ENCODE data around the gene NCBP2L. TPM values are rescaled to one million over a fixed set of nuclear protein-coding genes. Genes with fewer than 3 reads are reported as not detected.

NCBP2L gene
- total RNA-seq (2014; rRNA removed; shearing (Covaris generic)): not detected in 2 replicates

DNA sequence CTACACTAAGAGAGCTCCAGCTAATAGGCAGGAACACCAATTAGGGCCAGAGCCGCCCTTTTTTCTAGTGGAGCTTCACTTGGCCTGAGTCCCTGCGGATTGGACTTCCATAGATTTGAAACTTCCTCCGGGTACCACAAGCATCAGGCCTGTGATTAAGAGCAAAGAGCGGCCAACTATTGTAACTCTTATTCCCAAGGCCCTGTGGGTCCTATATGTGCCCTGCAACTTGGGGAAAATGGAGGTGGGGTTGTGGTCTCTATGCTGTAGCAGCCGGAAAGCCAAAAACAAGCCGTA lies at the start of gene NCBP2L:
Gene NCBP2L, plus strand, starts transcription at position 198 of the 297 bp plus-strand sequence. CDS start 16,488 bp downstream, outside the sequence.
- no peak for DNase-seq (ENCODE audit: low read depth)

DNA sequence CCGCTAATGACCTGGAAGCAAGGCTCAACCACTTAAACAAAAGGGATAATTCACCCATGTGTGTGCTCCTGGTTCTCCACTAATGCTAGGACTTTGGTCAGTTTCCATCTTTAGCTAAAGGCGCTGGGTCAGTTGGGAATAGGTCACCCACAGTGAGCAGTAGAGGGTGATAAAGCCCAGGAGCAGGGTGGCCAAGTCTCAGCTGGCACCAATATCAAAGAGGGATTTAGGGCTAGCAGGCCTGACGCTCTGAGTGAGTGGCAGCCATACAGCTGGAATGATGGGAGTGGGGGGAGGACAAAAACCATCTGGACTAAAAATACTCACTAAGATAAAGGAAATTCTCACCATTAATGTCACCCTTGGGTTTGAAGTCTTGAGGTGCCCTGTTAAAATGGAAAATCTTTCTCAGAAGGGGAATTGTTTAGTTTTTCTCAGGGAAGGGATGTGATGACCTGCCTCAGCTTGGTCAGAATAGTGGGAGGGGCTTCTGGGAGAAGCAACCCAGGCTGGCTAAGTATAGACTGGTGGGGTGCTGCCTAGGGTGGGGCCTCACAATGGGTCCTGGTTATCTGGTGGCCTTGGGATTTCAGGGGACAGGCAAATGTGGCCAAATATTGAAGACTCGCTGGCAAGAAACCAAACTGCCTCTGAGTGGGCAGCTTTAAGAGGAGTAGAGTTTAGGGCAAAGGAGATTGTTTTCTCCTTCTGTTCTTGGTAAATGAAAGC lies 49.0 kb upstream of the NCBP2L start:
- no peak for DNase-seq (ENCODE audit: low read depth)

DNA sequence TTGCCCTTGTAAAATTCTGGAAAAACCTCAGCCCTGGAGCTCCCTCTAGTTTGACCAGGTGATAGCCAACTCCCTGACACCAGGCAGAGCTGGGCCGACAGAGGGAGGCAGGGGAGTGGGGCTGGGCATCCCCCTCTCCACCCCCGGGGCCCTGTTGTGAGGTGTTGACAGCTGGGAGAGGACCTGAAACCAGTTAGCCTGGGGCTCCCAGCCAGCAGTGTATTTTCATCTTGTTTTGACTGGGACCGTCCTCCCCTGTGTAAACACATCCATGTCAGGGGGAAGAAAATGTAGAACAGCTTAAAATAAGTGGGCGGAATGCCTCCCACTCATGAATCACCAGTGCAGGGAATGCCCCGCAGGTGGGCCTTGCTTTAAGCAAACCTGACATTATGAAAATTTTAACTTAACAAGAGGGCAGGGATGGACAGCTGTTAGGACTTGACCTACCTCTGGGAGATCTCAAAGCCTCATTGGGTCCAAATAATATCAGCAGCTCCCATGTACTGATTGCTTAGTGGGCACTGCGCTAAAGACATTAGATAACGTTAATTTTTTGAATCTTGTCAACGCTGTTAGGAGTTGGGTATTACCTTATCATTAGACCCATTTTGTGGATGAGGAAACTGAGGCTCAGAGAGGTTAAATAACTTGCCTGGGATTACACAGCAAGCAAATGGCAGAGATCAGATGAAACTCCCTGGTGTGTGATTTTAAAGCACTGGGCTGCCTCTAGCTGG lies 47.8 kb upstream of the NCBP2L start:
- DNase-seq (ENCODE audit: low read depth): no peak

DNA sequence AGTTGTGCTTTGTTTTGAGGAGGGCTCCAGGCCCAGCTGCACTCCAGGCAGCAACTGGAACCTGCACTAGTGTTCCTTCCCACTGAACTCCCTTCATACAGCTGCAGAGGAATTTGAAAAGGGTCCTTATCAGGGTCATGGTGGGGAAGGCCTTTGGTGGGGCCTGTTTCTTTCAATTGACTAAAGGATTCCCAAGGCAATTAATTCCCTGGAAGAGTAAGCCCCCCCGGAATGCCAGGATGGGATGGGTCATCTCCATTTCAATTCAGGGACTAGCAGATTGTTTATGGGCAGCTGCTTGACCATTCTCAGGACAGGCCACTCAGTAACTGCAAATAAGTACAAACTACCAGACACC lies 47.3 kb upstream of the NCBP2L start:
- DNase-seq (ENCODE audit: low read depth): no peak

DNA sequence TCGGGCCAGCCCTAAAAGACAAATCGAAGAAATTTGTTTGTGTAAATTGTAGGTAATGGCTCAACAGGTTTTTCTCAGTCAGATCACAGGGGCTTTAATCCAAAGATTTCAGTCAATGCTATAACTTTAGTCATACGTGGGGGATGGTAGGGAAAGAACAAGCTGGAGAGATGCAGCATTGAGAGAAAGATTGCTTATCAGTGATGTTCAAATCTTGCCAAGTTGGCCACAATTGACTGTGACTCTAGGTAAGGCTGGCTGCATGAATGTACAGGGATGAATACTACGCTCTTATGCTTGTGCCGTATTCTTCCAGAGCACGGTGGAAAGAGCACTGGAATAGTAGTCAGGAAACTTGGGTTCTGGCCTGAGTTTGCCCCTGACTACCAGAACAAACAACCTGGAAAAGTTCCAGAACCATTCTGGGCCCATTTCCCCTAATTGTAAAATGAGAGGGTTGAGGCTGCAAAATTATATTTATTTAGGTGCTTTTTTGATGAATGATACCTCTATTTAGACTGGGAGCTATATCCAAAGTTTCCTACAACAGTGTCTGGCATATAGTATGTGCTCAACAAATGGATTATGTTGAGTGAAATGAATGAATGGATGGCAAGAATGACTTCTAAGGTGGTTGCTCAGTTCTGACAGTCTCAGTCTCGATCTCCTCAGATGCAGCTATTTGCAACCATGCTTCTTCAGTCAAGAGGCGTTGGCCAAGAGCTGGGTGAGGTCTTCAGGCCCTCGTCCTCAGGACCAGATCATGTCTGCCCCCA lies 46.4 kb upstream of the NCBP2L start:
- no peak for DNase-seq (ENCODE audit: low read depth)

DNA sequence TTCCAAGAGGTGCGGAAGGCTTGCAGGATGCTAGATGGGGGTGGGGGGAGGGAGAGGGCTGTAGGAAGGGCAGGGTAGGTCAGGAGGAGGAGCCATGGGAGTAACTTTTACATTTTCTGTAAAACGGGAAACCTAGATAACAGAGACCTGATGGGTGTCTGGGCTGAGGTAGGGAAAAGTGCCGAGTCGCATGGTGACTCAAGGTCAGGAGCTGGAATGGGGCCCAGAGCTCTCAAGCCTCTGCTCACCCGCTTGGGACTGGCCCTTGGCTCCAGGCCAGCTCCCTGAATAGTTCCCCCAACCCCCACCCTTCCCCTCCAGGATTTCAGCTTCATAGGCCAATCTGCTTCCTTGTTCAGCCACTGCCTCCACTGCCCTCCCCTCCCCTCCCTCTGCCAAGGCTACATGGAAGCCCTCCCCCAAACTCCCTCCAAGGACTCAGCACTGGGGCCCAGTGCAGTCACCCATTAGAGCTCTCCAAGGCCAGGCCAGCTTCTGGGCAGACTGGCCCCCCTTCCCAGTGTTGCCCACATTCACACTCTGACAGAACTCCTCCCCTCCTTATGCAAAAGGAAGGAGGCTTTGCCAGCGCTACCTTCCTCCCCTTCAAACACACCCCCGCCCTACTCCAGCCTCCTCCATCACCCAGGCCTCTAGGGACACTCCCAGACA lies 45.6 kb upstream of the NCBP2L start:
- DNase-seq (ENCODE audit: low read depth): peak; percentile 75

DNA sequence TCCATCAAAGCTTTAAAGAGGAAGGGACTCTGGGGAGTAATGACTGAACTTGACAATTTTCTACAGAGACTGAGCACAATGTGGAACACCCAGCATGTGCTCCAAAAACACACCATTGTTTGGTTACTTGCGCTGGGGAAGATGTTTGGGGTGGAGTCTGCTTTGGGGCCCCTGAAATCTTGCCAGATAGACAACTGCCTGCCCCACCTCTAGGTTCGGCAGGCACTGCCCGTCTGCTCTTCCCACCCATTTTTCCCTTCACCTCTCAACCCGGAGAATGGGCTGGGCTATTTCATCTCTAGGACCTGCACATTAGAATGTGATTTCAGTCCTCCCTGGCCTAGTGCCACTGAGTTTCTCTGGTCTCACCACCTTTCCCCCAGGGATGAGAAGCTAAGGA lies 43.8 kb upstream of the NCBP2L start:
- no peak for DNase-seq (ENCODE audit: low read depth)

DNA sequence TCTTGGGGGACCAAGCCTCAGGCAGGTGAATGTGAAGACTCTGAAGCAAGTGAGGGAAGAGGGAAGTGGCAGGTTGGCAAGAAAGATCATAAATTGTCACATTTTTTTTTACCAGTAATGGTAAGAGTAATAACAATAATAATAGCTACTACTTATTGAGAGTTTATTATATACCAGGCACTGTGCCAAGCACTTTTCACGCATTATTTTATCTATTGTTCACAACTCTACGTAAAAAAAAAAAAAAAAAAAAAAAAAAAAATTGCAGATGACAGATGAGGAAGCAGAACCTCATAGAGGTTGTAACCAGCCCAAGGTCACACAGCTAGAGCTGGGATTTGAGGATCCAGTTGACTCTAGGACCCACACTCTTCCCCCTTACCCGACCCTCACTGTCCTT lies 42.9 kb upstream of the NCBP2L start:
- DNase-seq (ENCODE audit: low read depth): no peak

DNA sequence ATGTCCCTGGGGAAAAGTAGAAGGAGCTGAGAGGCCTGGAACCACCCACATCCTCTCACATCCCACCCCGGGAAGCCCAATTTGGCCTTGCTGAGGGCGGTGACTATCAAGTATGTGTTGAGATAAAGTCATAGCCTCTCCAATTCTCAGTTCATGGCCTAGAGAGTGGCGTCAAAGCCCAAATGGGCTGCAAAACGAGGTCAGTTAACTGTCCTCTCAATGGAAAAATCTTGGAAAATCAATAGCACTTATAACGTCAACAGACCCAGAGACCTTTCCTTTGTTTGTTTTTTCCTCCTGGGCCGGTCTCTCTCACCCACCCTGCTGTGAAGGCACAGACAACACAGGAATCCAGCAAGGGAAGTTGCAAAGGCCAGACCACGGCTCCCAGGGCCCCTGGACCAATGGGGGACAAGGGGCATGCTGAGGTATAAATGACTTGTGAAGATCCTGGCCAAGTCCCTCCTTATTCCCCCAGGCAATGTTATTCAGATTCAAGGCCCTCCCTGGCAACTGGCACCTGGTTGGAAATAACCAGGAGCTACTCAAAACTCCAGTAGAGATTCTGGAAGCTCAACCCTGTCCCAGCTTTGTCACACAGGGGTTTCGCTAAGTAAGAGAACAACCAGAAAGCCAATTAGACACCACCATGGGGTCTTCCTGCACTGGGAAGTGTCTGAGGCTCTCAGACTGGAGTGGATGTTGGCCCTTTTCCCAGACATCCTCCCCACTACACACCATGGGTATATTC lies 40.6 kb upstream of the NCBP2L start:
- peak; percentile 12 for DNase-seq (ENCODE audit: low read depth)

DNA sequence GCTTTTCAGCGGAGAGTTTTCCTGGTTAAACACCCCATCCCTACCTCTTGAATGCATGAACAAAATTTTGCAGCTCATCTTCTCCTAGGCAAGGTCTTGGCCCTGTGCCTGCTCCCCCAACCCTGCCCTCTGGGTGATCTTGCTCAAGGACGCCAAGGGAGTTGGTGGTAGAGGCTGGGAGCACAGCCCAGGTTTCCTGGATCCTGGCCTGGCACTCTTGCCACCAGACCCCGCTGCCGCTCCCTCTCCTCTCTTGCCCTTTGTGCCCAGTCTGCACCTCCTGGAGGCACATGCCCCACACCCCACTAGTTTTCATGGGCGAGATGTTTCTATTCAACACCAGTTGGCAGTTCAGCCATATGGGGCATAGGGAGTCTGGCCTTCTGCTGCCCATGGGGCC lies 39.3 kb upstream of the NCBP2L start:
- no peak for DNase-seq (ENCODE audit: low read depth)

DNA sequence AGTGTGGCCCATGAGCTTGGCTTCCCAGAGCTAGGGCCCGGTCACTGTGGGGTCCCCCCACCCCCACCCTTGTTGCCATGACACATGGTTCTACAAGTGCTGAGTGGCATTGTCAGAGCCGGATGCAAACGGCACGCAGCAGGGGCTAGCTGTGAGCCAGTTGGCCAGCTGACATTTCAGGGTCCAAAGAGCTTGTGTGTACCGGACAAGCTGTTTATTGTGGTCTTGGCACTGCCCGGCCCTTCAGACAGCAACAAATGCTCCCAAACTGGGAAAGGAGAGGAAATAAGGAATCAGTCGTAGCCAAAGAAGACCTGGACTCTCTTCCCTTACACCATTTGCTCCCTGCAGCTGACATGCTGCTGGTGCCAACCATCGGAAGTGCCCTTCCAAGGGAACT lies 38.8 kb upstream of the NCBP2L start:
- no peak for DNase-seq (ENCODE audit: low read depth)

DNA sequence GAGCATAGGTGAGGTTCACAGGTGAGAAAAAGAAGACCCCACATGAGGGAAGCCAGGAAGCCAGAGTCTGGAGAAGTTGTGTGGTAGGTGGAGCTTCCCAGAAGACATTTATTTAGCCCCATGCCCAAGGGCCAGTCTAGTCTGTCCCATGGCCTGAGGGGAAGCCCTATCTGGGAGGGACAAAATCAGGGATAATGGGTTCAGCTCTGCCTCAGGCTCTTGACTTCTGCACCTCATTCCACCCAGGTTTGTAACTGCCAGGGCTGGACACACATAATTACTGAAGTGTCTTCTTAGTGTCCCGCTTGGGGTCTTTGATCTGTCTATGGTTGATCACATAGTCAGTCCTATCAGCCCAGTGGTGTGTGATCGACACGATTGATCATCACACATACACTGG lies 38.0 kb upstream of the NCBP2L start:
- DNase-seq (ENCODE audit: low read depth): no peak

DNA sequence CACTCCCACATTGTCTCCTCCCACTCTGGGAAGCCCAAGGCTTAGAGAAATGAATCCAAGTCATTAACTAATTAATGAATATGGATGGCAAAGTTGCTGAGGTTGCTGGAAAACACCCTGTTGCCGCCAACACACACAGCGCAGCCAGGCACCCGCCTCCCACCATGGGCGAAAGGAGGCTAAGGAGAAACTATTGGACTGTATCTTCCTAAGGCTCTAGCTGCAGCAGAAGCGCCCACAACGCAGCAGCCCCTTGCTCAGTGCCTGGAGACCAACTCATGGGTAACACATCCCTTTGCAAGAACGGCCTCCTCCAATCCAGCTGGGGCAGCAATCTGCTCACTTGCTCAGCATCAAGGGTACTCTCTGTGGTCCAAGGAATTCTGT lies 36.1 kb upstream of the NCBP2L start:
- no peak for DNase-seq (ENCODE audit: low read depth)

DNA sequence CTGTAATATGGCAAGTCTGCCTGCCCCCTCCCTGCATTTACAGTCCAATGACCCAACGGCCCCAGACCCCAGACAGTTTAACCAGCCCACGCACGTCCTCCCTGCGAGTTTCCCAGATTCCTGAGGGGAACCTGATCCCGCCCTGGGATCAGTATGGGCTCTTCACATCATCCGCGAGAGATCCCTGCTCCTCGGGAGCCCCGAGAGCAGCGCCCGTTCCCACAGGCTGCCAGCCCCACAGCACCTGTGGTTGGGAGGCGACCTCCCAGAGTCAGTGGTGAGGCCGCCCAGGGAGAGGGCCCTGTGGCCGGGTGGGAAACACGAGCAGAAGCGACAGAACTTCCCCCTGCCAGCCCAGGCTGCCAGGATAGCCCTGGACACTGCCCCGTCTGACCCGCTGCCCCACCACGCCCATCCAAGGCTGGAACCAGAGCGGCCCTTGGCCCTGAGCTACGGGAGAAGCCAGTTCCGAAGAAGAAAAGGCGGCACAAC lies 34.8 kb upstream of the NCBP2L start:
- DNase-seq (ENCODE audit: low read depth): no peak

DNA sequence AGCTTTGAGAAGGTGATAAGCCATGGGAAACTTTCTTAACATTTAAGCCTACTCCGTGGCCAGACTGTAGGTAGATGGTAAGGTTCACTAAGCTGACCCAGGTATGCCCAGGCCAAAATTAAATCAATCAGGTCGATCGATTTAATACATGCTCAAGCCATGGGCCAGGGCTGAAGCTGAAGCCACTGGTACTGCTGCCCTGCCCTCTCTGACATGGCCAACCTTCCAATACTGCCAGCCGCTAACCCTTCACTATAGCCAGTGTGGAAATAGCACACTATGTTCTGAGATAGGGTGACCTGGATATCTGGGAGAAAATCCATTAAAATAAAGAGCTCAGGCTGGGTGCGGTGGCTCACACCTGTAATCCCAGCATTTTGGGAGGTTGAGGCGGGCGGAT lies 33.5 kb upstream of the NCBP2L start:
- DNase-seq (ENCODE audit: low read depth): no peak

DNA sequence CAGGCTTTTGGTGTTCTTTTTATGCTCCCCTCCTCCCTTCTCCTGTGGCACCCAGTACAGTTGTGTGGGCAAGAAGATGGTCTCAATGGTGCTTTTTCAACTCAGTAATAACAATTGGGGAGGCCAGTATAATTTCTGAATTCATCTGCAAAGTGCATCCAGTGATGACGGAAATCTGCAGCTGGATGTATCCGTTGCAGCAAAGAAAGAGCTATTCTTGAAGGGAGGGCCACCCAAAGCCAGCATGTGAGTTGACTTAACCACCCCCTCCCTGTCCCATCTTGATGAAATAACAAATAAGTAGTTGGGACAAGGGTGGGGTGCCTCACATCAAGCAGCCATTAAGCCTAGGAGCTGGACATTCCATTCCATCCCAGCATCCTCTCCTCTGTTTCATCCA lies 32.7 kb upstream of the NCBP2L start:
- no peak for DNase-seq (ENCODE audit: low read depth)

DNA sequence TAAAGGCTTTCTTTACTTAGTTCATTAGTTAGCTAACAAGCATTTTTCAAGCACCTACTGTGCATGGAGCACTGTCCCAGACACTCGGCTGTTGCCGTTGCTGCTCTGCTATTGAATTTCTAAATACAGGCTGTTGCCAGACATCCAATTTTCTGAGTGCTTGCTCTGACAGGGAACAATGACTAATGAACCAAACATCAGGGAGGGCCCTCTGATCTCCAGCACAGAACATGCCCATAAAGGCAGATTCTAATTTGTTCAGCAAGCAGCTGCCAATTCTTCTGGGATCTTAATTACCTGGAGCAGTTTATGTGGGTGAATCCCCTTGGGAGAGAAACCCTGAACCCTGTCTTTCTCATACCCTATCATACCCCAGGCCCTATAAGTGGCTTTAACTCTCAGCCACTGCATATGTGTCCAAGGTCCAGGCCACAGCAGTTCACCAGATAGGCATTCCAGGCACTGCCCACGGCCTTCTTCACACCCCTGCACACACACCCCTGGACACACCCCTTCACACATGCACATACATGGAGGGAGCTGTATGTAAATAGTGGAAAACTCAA lies 29.9 kb upstream of the NCBP2L start:
- DNase-seq (ENCODE audit: low read depth): peak; percentile 15

DNA sequence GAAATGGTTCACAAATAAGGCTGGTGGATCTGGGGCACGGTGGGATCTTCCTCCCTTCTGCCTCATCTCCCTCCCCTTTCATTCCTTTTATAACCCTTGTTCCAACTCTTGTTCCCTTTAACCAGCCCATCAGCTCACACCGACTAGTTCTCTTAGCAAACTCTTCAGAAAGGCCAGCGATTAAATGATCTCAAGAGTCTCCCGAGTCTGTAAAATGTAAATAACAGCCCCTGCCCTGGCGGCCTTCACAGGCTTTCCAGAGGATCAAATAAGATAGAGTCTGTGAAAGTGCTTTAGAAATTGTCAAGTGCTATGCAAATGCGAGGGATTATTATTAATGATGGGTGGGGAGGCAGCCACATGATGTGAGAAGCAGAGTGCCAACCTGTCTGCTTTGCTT lies 29.0 kb upstream of the NCBP2L start:
- DNase-seq (ENCODE audit: low read depth): no peak

DNA sequence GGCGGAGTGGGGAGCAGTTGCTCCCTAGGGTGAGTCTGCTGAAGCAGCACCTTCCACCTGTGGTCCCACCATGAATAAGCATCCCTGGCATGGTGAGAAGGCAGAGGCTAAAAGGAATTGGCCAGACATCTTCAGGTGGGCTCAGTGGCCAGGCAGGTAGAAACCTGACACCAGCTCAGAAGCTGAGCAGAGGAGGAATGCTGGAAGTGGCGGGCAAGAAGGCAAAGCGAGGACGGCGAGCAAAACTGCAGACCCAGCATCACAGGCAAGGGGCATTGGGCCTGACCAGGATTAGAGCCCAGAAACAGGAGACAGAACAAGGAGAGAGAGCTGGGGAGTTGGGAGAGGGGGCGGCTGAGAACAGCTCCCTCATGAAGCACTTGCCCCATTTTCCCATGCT lies 27.3 kb upstream of the NCBP2L start:
- DNase-seq (ENCODE audit: low read depth): no peak

DNA sequence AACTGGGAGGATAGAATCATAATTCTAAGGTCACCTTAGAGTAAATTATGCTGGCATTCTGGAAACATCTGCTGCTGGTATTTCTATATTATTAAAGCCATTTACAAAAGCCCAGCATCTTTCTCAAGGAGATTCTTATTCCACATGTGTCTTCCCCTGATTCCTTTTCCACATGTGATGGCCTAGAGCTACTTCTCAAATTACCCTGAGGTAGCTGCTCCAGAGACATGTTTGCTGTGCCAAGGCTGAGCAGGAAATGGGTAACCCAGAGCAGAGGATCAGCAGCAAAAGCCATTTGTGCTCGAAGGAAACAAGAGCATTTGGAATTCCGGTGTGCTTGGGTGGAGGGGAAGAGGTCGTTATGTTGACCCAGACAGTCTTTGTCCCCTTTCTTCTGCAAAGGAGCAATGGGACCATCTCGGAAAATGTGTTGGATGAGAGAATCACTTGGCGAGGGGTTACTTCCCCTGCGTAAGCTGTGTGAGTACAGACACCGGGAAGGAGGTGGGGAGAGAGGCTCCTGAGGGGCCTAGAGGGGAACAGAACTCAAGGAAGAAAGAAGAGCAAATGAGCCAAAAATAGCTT lies 26.6 kb upstream of the NCBP2L start:
- DNase-seq (ENCODE audit: low read depth): no peak

DNA sequence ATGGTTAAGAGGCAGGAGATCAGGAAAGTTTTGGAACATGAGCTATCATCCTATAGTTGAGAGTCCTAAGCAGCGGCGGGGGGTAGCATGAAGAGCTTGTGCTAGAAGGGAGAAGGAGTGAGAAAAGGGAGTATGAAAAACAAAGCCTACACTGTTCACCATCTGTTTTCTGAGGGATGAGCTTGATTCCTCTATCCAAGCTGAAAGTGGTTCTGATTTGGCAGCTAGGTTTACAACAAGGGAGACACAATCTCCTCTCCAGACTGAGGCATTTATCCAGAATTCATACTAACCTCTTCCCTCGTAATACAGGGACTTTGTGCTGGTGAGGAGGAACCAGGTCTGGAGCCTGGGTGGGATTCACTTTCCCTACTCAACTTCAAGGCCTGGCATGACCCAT lies 25.5 kb upstream of the NCBP2L start:
- DNase-seq (ENCODE audit: low read depth): no peak

Data from Daoy (cell line).